ENCODE data around the gene CASKIN1.
A peak's percentile ranks its signal among the peaks of the same experiment; 100 is the strongest.

GRCh38 chr16:2242598-2242997 is 46.2 kb upstream of the CASKIN1 start:
- TF ChIP-seq, protein P1, sequence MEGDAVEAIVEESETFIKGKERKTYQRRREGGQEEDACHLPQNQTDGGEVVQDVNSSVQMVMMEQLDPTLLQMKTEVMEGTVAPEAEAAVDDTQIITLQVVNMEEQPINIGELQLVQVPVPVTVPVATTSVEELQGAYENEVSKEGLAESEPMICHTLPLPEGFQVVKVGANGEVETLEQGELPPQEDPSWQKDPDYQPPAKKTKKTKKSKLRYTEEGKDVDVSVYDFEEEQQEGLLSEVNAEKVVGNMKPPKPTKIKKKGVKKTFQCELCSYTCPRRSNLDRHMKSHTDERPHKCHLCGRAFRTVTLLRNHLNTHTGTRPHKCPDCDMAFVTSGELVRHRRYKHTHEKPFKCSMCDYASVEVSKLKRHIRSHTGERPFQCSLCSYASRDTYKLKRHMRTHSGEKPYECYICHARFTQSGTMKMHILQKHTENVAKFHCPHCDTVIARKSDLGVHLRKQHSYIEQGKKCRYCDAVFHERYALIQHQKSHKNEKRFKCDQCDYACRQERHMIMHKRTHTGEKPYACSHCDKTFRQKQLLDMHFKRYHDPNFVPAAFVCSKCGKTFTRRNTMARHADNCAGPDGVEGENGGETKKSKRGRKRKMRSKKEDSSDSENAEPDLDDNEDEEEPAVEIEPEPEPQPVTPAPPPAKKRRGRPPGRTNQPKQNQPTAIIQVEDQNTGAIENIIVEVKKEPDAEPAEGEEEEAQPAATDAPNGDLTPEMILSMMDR (IDR thresholded peaks at IDR 0.05; ENCODE audit: insufficient read depth, low read length), result no peak
- TF ChIP-seq, protein P2, sequence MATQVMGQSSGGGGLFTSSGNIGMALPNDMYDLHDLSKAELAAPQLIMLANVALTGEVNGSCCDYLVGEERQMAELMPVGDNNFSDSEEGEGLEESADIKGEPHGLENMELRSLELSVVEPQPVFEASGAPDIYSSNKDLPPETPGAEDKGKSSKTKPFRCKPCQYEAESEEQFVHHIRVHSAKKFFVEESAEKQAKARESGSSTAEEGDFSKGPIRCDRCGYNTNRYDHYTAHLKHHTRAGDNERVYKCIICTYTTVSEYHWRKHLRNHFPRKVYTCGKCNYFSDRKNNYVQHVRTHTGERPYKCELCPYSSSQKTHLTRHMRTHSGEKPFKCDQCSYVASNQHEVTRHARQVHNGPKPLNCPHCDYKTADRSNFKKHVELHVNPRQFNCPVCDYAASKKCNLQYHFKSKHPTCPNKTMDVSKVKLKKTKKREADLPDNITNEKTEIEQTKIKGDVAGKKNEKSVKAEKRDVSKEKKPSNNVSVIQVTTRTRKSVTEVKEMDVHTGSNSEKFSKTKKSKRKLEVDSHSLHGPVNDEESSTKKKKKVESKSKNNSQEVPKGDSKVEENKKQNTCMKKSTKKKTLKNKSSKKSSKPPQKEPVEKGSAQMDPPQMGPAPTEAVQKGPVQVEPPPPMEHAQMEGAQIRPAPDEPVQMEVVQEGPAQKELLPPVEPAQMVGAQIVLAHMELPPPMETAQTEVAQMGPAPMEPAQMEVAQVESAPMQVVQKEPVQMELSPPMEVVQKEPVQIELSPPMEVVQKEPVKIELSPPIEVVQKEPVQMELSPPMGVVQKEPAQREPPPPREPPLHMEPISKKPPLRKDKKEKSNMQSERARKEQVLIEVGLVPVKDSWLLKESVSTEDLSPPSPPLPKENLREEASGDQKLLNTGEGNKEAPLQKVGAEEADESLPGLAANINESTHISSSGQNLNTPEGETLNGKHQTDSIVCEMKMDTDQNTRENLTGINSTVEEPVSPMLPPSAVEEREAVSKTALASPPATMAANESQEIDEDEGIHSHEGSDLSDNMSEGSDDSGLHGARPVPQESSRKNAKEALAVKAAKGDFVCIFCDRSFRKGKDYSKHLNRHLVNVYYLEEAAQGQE (IDR thresholded peaks at IDR 0.05; ENCODE audit: insufficient replicate concordance, low read depth), result no peak
- TF ChIP-seq GABPA (IDR thresholded peaks at IDR 0.05; ENCODE audit: low read depth) (no peak), SPI1 (IDR thresholded peaks at IDR 0.05; ENCODE audit: borderline replicate concordance, low read depth) (peak; percentile 48)
